GM12878 (cell line): ENCODE data around the gene SDK2. TPM values are rescaled to one million over a fixed set of nuclear protein-coding genes. Genes with fewer than 3 reads are reported as not detected.

Experiments
- ATF7 ChIP-seq: fragments of 450-650 bp; IDR thresholded peaks from 2 replicates; pipeline ENCODE4 v1.6.1; 2016; ENCODE audit warnings: low read depth, mild to moderate bottlenecking
- HDAC2 ChIP-seq: fragments of 200-600 bp; sonication (generic); IDR thresholded peaks from 2 replicates; pipeline ENCODE4 v1.6.1; 2017
- KAT2A ChIP-seq: conservative IDR thresholded peaks from 2 replicates; pipeline ENCODE4 v1.6.1; 2011; ENCODE audit warnings: low read depth, low read length; ENCODE audit not compliant: control insufficient read depth
- MEF2A ChIP-seq: IDR thresholded peaks from 2 replicates; pipeline ENCODE4 v1.6.1; 2011; ENCODE audit warnings: low read depth, mild to moderate bottlenecking, low read length, moderate library complexity; ENCODE audit not compliant: insufficient read depth
- NFXL1 ChIP-seq: fragments of 450-650 bp; IDR thresholded peaks from 2 replicates; pipeline ENCODE4 v1.6.1; 2017; ENCODE audit warnings: antibody characterized with exemption, mild to moderate bottlenecking, borderline replicate concordance
- NFYB ChIP-seq: IDR thresholded peaks from 2 replicates; pipeline ENCODE4 v1.6.1; 2011; ENCODE audit warnings: low read depth, mild to moderate bottlenecking, low read length, improper control_type of control experiment, moderate library complexity; ENCODE audit not compliant: insufficient read depth
- POLR2AphosphoS2 ChIP-seq: IDR thresholded peaks from 2 replicates; pipeline ENCODE4 v1.6.1; 2011; ENCODE audit warnings: low read depth, mild to moderate bottlenecking, low read length, improper control_type of control experiment, moderate library complexity
- STAT1 ChIP-seq: fragments of 450-650 bp; conservative IDR thresholded peaks from 2 replicates; pipeline ENCODE4 v1.6.1; 2014; ENCODE audit warnings: antibody characterized with exemption, mild to moderate bottlenecking
- SUPT20H ChIP-seq: IDR thresholded peaks from 2 replicates; pipeline ENCODE4 v1.6.1; 2011; ENCODE audit warnings: low read depth, mild to moderate bottlenecking, low read length, moderate library complexity, borderline replicate concordance; ENCODE audit not compliant: control insufficient read depth
- ZBED1 ChIP-seq: IDR thresholded peaks from 2 replicates; pipeline ENCODE4 v1.6.1; 2016; ENCODE audit warnings: borderline replicate concordance
- polyA plus RNA-seq, 11 experiments: library from polyadenylated mRNA; depleted of rRNA in 4 of 11; unstranded in 6 of 11; stranded (reverse) in 5 of 11; fragments of >200 nt; fragmentation: Nextera tagmentation in 4 of 11; fragmentation: Illumina TruSeq in 1 of 11; extraction: Ambion mirVana in 4 of 11; extraction: Trizol in 1 of 11; gene quantifications; 1 replicate in 1 of 11; 2 replicates in 10 of 11; pipeline versions ENCODE4 v1.2.1 to v1.2.3, GENCODE V29; 2011 to 2016; ENCODE audit warnings: inconsistent platforms in 2 of 11, missing spikeins in 2 of 11, low read depth in 1 of 11
- total RNA-seq, 4 experiments: library from RNA; depleted of rRNA in 3 of 4; stranded (reverse); fragments of >200 nt in 3 of 4; fragmentation: Illumina TruSeq in 1 of 4; extraction: Trizol in 1 of 4; gene quantifications; 2 replicates each; pipeline versions ENCODE4 v1.2.1 to v1.2.3, GENCODE V29; 2013 to 2021
- TF ChIP-seq, protein P1 (sequence below): IDR thresholded peaks from 2 replicates; pipeline ENCODE4 v1.6.1; 2012; ENCODE audit warnings: mild to moderate bottlenecking, low read depth, low read length
- TF ChIP-seq, protein P2 (sequence below): fragments of 450-650 bp; IDR thresholded peaks from 2 replicates; pipeline ENCODE4 v1.6.1; 2017; ENCODE audit warnings: low read depth, mild to moderate bottlenecking, moderate library complexity
- TF ChIP-seq, protein P3 (sequence below): IDR thresholded peaks from 2 replicates; pipeline ENCODE4 v1.6.1; 2011; ENCODE audit warnings: mild to moderate bottlenecking, low read depth, low read length, moderate library complexity; ENCODE audit not compliant: insufficient replicate concordance
- TF ChIP-seq, protein P4 (sequence below): IDR thresholded peaks from 2 replicates; pipeline ENCODE4 v1.6.1; 2011; ENCODE audit warnings: low read depth, low read length, improper control_type of control experiment, borderline replicate concordance
- TF ChIP-seq, protein P5 (sequence below): IDR thresholded peaks from 2 replicates; pipeline ENCODE4 v1.6.1; 2012; ENCODE audit warnings: improper control_type of control experiment, low read depth, low read length; ENCODE audit not compliant: insufficient replicate concordance
- TF ChIP-seq, protein P6 (sequence below): IDR thresholded peaks from 2 replicates; pipeline ENCODE4 v1.6.1; 2011; ENCODE audit warnings: low read depth, mild to moderate bottlenecking, low read length, moderate library complexity, borderline replicate concordance; ENCODE audit errors: extremely low read depth

The SDK2 gene
- total and polyA plus RNA-seq, 10 of the 15 experiments (the other 5 are each of a cell fraction or from before 2014, with no cell fraction given), result 0.03 to 0.08 (median 0.03) TPM; not detected in 7

DNA sequence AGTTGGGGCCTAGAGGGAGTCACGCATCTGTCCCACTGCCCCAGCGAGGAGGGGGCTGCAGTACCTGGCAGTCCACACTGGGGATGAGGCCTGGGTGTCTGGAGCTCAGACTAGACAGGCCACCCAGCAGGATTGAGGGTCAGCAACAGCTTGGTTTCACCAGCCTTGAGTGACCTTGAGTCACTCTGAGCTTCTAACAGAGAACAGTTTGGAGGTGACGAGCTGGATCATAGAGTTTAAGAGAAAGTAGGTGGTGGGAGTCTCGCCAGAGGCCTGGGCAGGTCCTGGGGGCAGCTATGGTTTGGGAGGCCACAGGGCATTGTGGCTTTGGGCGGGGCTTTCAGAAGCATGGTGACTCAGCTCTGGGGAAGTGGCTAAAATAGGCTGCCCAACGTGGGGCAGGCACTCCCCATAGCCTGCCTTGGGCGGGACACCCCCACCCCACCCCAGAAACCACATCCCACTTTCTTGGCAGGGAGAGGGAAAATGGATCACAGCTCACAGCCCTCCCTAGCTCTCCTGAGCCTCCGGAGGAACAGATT is 352.9 kb downstream of the SDK2 start (continued):
- TF ChIP-seq, protein P1, sequence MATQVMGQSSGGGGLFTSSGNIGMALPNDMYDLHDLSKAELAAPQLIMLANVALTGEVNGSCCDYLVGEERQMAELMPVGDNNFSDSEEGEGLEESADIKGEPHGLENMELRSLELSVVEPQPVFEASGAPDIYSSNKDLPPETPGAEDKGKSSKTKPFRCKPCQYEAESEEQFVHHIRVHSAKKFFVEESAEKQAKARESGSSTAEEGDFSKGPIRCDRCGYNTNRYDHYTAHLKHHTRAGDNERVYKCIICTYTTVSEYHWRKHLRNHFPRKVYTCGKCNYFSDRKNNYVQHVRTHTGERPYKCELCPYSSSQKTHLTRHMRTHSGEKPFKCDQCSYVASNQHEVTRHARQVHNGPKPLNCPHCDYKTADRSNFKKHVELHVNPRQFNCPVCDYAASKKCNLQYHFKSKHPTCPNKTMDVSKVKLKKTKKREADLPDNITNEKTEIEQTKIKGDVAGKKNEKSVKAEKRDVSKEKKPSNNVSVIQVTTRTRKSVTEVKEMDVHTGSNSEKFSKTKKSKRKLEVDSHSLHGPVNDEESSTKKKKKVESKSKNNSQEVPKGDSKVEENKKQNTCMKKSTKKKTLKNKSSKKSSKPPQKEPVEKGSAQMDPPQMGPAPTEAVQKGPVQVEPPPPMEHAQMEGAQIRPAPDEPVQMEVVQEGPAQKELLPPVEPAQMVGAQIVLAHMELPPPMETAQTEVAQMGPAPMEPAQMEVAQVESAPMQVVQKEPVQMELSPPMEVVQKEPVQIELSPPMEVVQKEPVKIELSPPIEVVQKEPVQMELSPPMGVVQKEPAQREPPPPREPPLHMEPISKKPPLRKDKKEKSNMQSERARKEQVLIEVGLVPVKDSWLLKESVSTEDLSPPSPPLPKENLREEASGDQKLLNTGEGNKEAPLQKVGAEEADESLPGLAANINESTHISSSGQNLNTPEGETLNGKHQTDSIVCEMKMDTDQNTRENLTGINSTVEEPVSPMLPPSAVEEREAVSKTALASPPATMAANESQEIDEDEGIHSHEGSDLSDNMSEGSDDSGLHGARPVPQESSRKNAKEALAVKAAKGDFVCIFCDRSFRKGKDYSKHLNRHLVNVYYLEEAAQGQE, result no peak
- TF ChIP-seq MEF2A, result no peak
- no peak for TF ChIP-seq POLR2AphosphoS2
- TF ChIP-seq, protein P2, sequence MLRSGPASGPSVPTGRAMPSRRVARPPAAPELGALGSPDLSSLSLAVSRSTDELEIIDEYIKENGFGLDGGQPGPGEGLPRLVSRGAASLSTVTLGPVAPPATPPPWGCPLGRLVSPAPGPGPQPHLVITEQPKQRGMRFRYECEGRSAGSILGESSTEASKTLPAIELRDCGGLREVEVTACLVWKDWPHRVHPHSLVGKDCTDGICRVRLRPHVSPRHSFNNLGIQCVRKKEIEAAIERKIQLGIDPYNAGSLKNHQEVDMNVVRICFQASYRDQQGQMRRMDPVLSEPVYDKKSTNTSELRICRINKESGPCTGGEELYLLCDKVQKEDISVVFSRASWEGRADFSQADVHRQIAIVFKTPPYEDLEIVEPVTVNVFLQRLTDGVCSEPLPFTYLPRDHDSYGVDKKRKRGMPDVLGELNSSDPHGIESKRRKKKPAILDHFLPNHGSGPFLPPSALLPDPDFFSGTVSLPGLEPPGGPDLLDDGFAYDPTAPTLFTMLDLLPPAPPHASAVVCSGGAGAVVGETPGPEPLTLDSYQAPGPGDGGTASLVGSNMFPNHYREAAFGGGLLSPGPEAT, result peak; percentile 33; the same call in 1 of the 2 replicates
- no peak for TF ChIP-seq ZBED1
- TF ChIP-seq HDAC2, result no peak
- peak; percentile 35; the same call in 1 of the 2 replicates for TF ChIP-seq ATF7
- TF ChIP-seq NFXL1, result no peak
- 0 out of 2 replicates have a peak, but pooled peaks have one; percentile 28 for TF ChIP-seq NFYB
- TF ChIP-seq, protein P3, sequence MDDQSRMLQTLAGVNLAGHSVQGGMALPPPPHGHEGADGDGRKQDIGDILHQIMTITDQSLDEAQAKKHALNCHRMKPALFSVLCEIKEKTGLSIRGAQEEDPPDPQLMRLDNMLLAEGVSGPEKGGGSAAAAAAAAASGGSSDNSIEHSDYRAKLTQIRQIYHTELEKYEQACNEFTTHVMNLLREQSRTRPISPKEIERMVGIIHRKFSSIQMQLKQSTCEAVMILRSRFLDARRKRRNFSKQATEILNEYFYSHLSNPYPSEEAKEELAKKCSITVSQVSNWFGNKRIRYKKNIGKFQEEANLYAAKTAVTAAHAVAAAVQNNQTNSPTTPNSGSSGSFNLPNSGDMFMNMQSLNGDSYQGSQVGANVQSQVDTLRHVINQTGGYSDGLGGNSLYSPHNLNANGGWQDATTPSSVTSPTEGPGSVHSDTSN, result no peak
- TF ChIP-seq, protein P4, sequence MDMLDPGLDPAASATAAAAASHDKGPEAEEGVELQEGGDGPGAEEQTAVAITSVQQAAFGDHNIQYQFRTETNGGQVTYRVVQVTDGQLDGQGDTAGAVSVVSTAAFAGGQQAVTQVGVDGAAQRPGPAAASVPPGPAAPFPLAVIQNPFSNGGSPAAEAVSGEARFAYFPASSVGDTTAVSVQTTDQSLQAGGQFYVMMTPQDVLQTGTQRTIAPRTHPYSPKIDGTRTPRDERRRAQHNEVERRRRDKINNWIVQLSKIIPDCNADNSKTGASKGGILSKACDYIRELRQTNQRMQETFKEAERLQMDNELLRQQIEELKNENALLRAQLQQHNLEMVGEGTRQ, result no peak
- TF ChIP-seq, protein P5, sequence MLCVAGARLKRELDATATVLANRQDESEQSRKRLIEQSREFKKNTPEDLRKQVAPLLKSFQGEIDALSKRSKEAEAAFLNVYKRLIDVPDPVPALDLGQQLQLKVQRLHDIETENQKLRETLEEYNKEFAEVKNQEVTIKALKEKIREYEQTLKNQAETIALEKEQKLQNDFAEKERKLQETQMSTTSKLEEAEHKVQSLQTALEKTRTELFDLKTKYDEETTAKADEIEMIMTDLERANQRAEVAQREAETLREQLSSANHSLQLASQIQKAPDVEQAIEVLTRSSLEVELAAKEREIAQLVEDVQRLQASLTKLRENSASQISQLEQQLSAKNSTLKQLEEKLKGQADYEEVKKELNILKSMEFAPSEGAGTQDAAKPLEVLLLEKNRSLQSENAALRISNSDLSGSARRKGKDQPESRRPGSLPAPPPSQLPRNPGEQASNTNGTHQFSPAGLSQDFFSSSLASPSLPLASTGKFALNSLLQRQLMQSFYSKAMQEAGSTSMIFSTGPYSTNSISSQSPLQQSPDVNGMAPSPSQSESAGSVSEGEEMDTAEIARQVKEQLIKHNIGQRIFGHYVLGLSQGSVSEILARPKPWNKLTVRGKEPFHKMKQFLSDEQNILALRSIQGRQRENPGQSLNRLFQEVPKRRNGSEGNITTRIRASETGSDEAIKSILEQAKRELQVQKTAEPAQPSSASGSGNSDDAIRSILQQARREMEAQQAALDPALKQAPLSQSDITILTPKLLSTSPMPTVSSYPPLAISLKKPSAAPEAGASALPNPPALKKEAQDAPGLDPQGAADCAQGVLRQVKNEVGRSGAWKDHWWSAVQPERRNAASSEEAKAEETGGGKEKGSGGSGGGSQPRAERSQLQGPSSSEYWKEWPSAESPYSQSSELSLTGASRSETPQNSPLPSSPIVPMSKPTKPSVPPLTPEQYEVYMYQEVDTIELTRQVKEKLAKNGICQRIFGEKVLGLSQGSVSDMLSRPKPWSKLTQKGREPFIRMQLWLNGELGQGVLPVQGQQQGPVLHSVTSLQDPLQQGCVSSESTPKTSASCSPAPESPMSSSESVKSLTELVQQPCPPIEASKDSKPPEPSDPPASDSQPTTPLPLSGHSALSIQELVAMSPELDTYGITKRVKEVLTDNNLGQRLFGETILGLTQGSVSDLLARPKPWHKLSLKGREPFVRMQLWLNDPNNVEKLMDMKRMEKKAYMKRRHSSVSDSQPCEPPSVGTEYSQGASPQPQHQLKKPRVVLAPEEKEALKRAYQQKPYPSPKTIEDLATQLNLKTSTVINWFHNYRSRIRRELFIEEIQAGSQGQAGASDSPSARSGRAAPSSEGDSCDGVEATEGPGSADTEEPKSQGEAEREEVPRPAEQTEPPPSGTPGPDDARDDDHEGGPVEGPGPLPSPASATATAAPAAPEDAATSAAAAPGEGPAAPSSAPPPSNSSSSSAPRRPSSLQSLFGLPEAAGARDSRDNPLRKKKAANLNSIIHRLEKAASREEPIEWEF, result no peak
- TF ChIP-seq, protein P6, sequence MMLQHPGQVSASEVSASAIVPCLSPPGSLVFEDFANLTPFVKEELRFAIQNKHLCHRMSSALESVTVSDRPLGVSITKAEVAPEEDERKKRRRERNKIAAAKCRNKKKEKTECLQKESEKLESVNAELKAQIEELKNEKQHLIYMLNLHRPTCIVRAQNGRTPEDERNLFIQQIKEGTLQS, result no peak
- no peak for TF ChIP-seq SUPT20H
- TF ChIP-seq KAT2A, result no peak
- TF ChIP-seq STAT1, result no peak
